M059J (cell line): Measurements from ENCODE around the gene BTNL8. TPM values are rescaled to one million over a fixed set of nuclear protein-coding genes. Genes with fewer than 3 reads are reported as not detected.

Source experiments
- DNase-seq: peaks from one replicate; pipeline ENCODE4 v3.0.0-alpha.2; 2012; ENCODE audit warnings: low read depth
- total RNA-seq: library from RNA; depleted of rRNA; stranded (reverse); fragments of >200 nt; shearing (Covaris generic); gene quantifications from 2 replicates; pipeline ENCODE4 v1.2.3, GENCODE V29; 2014; rRNA removed

BTNL8 gene
- total RNA-seq, 1 experiment from 2014 or later = not detected

- DNase-seq = peak; percentile 10
Measured at GRCh38 chr5:180959661-180960060, 60.7 kb downstream of the BTNL8 start.

- peak; percentile 16 for DNase-seq
Measured at GRCh38 chr5:180960209-180960608, 61.2 kb downstream of the BTNL8 start.

DNA sequence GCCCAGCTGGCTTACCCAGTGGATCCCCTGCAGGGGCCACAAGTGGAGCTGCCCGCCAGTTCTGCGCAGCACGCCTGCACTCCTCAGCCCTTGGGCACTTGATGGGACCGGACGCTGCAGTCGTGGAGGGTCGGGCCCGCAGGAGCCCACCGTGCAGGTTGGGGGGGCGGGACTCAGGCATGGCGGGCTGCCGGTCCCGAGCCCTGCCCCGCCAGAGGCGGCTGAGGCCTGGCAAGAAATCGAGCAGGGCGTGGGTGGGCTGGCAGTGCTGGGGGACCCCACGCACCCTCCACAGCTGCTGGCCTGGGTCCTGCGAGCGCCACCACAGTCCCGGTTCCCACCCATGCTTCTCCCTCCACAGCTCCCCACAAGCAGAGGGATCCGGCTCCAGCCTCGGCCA lies 70.4 kb downstream of the BTNL8 start:
- no peak for DNase-seq

- no peak for DNase-seq
Measured at GRCh38 chr5:180970336-180970735, 71.4 kb downstream of the BTNL8 start.

- no peak for DNase-seq
Measured at GRCh38 chr5:180970875-180971274, 71.9 kb downstream of the BTNL8 start.

DNA sequence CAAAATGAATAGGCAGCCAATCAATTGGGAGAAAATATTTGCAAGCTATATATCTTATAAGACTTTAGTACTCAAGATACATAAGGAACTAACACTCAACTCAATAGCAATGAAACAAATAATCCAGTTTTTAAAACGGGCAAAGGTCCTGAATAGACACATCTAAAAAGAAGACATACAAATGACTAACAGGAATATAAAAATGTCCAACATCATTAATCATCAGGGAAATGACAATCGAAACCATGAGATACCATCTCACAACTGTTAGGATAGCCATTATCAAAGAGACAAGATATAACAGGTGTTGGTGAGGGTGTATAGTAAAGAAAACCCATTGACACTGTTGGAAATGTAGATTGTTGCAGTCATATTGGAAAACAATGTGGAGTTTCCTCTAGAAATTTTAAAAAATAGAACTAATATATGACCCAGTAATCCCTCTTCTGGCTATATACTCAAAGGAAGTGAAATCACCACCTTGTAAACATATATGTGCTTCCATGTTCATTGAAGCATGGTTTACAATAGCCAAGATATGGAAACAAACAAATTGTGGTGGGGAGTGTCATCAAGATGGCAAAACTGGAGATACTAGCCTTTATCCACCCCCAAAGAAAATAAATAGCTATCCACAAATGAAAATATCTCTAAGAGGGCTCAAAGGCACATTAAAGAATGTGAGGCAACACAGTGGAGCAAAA lies 75.8 kb downstream of the BTNL8 start:
- no peak for DNase-seq

- no peak for DNase-seq
Measured at GRCh38 chr5:180975338-180975737, 76.4 kb downstream of the BTNL8 start.

GRCh38 chr5:180976518-180976917 lies 77.6 kb downstream of the BTNL8 start:
- no peak for DNase-seq

DNA sequence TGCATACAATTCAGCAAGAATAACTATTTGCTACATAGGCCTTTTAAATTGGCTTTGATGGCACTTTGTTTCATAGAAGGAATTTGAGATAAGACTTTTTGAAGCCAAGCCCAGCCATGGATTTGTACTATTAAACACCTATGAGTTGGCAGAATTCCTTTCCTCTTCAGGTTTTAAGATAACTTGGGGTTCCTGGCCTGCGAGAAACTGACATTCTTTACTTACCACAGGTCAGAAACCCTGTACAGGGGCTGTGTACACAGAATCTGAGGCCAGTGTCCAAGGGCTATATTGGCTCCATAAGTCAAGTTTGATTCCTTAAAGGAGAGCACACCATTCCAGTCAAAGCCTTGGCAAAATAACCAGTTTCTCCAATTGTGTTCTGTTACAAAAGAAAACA lies 78.9 kb downstream of the BTNL8 start:
- no peak for DNase-seq

DNA sequence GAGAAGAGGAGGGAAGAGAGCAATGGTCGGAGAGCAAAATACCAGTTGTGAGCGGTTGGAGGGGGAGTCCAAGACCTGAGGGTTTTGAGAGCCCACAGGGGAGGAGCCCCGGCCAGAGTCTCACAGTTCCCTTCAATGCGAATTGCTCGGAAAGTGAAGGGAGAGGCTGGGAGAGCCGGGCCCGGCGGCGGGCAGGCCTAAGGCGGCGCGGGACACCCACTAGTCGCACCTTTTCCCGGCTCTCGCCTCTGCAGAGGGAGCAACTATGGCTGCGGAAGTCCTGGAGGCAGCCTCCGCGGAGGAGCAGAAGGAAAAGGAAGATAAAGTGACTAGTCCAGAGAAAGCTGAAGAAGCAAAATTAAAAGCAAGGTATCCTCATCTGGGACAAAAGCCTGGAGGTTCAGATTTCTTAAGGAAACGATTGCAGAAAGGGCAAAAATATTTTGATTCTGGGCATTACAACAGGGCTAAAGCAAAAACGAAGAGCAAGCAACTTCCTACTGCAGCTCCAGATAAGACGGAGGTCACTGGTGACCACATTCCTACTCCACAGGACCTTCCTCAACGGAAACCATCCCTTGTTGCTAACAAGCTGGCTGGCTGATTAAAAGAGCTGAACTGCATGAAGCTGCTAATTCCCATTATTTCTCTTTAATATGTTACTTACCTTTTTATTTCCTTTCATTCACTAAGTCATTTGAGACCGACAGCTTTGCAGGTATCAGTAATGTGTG lies 83.2 kb downstream of the BTNL8 start:
- DNase-seq = no peak

DNA sequence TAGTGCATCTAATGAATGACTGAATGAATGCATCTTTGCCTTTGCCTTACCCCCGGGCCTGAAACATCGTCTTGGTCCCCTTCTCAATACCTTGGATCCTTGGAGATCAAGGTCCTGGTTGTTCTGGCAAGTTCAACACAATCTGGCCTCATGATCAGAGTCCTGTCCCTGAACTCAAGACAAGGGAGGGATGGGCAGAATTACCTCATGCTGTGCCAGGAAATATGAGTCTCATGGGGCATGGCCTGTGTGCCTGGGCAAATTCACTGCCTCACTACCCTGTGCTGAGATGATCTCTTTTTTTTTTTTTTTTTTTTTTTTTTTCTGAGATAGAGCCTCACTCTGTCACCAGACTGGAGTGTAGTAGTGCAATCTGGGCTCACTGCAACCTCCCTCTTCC lies 89.1 kb downstream of the BTNL8 start:
- no peak for DNase-seq

- no peak for DNase-seq
Measured at GRCh38 chr5:180988592-180988991, 89.6 kb downstream of the BTNL8 start, which contains the start of gene BTNL3. Gene BTNL3 (plus strand): TSS chr5:180988846. CDS start chr5:180989029, 183 bp downstream.

DNA sequence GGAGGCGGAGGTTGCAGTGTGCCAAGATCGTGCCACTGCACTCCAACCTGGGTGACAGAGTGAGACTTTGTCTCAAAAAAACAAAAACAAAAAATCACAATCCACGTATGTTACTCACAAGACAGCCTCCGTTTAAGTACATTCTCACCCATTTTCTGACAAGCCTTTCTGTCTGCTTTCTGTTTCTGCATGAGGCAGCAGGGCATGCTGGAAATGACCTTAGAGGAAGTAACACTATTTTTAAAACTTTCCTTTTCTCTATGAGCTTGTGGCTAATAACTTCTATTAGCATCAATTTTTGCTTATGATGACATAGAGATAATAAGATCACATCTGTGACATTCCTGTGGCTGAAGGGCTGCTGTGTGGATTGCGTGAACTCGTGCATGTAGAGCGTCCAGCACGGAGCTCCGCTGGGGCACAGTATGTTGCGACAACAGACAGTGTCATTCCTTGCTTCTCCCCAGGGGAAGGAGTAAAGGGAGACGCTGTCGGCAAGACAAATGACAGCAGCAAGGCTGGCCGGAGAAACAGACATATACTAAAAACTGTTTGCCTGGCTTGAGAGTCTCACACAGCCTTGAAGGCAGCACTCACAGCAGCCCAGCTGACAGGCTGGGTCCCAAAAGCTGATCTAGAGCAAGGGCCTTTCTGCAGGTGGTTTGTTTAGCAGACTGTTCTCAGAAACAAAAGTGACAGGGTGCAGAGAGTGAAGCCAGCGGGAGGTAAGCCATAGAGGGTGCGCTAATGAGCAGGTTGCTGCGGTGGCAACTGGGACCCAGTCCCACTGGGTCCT lies 91.3 kb downstream of the BTNL8 start:
- DNase-seq = no peak

DNA sequence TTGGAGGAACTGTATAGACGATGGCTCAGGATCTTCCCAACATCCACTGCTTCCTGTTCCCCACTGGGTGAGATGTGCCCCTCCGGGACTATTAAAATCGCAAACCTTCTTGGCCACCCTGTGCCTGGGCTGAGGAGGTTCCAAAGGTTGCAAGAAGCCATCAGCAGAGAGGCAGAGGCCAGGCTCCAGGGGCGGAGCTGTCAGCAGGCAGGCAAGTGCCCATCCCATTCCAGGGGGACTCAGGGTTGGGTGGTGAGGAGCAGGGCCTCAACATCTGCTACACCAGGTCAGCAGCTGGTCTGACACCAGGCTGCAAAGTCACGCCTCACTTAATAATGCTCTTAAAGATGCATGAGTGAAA lies 91.9 kb downstream of the BTNL8 start:
- DNase-seq = no peak

Other genes with a start within 250 kb of the BTNL8 start
- gene FLT4, start 249.6 kb upstream of the BTNL8 start, total RNA-seq = not detected in 2 replicates
- gene OR2Y1, start 159.1 kb upstream of the BTNL8 start, total RNA-seq = not detected in 2 replicates
- 66.3 and 107 TPM in 2 replicates for gene MGAT1, start 96.4 kb upstream of the BTNL8 start, total RNA-seq
- 8.4 and 16.9 TPM in 2 replicates for gene ZFP62, start 37.9 kb upstream of the BTNL8 start, total RNA-seq
- gene BTNL3, start 89.7 kb downstream of the BTNL8 start, total RNA-seq = not detected in 2 replicates
- gene BTNL9, start 141.1 kb downstream of the BTNL8 start, total RNA-seq = not detected in 2 replicates
- gene OR2V1, start 232.0 kb downstream of the BTNL8 start, total RNA-seq = not detected in 2 replicates
- gene OR2V2, start 248.4 kb downstream of the BTNL8 start, total RNA-seq = not detected in 2 replicates